SHP77 treated with DMSO at 0.1 percent for 48 hours (cell line): ENCODE results near the gene LAMA4.

Experiments
- DNase-seq: peaks from one replicate; lab custom pipeline; 2025; lab: John Stamatoyannopoulos, UW

Gene LAMA4, protein sequence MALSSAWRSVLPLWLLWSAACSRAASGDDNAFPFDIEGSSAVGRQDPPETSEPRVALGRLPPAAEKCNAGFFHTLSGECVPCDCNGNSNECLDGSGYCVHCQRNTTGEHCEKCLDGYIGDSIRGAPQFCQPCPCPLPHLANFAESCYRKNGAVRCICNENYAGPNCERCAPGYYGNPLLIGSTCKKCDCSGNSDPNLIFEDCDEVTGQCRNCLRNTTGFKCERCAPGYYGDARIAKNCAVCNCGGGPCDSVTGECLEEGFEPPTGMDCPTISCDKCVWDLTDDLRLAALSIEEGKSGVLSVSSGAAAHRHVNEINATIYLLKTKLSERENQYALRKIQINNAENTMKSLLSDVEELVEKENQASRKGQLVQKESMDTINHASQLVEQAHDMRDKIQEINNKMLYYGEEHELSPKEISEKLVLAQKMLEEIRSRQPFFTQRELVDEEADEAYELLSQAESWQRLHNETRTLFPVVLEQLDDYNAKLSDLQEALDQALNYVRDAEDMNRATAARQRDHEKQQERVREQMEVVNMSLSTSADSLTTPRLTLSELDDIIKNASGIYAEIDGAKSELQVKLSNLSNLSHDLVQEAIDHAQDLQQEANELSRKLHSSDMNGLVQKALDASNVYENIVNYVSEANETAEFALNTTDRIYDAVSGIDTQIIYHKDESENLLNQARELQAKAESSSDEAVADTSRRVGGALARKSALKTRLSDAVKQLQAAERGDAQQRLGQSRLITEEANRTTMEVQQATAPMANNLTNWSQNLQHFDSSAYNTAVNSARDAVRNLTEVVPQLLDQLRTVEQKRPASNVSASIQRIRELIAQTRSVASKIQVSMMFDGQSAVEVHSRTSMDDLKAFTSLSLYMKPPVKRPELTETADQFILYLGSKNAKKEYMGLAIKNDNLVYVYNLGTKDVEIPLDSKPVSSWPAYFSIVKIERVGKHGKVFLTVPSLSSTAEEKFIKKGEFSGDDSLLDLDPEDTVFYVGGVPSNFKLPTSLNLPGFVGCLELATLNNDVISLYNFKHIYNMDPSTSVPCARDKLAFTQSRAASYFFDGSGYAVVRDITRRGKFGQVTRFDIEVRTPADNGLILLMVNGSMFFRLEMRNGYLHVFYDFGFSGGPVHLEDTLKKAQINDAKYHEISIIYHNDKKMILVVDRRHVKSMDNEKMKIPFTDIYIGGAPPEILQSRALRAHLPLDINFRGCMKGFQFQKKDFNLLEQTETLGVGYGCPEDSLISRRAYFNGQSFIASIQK (N-terminal part only)

DNA sequence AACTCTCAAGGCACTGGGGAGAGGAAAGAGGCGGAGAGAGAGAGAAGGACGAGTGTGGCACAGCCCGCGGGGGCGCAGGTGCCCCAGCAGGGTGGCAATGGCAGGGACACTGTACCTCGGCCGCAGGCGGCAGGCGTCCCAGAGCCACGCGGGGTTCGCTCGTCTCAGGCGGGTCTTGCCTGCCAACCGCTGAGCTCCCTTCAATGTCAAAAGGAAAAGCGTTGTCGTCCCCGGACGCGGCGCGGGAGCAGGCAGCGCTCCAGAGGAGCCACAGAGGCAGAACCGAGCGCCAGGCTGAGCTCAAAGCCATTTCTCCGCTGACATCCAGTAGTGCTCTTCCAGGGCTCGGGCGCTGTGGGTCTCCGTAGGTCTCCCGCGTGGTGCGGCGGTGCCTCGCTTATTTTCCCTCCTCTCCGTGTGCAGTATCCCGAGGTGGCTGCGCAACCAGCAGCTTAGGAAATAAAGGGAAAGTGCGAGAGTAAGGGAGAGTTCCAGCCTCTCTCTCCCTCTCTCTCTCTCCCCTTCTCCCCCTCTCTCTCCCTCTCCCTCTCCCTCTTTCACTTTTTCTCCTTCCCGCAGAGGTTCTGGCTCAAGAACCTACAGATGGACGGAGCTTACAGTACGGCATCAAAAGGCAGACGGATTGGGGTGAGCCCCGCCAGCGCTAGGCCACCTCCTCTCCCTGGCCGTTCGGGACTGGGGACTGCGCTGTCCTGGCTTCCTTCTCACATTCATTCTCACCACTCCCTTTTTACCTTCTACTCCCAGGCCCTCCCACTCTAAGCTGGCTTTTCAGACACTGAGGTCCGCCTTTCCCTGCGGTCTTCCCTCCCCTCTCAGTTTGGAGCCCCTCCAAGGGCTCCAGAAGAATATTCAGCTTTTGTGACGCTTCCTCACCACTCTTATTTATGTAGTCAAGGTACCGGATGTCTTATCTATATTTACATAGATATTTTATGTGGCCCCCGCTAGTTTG, at the start of gene LAMA4:
TSS of gene LAMA4 (minus strand) at position 727 of the 976 bp plus-strand sequence. CDS start at position 310, 417 bp downstream.
- DNase-seq: peak; percentile 41

DNA sequence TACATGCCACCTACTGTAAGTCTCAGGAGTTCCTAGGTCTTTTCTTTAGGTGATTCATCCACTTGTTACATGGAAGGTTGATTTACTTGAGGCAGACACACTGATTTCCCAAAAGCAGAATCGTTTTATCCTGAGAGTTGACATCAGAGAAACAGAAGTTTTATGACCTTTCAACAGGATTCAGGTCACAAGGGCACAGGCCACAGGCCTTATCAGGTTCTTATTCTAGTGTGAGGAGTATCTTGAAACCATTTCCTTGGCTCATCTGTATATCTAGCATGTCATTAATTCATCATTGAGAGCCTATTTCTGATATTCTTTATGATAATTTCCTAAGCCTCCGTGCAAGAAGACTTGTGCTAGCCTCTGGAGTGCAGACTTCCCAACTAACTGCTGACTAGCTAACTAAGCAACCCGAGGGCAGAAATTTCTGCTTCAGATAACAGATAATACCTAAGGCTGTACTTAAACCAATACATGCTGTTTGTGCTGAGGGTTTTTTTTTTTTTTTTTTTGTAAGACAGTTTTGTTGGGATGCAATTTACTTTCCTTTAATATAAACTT, 47.9 kb upstream of the LAMA4 start:
- DNase-seq: no peak

DNA sequence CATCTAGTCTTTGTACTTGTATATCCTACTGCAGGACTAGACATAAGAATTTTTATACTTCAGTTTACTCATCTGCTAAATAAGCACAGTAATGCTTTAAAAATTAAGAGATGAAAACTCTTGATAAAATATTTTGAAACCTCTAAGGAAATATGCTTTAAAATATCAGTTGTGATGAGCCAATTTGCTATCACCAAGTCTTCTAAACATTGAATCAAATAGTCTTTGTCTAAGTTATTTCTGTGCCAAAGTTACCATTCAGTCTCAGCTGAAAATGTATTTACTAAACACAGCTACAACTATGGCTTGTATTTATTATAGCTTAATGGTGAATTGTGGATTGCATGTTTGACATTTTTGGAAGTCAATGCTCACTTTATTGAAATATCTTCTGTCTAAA, 46.5 kb upstream of the LAMA4 start:
- no peak for DNase-seq

DNA sequence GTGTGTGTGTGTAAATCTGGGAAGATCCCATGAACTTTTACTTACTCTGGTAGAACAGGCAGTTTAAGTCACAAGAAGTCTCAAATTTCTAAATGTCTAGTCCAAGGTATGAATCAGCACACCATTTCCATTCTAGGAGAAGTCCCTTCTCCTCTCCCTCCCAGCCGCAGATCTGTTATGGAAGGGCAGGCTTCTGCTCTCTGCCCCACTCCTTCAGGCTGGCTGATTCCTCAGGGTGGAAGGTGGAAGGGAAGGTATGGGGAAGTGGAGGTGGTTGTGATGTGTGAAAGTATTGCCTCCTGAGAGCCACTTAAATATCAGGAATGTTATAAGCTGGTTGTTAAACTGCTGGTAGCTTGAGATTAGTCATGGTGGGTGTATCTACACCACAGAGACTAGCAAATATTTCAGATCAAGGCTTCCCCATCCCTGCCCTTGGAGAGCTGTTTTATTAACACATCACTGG, 44.5 kb upstream of the LAMA4 start:
- no peak for DNase-seq

DNA sequence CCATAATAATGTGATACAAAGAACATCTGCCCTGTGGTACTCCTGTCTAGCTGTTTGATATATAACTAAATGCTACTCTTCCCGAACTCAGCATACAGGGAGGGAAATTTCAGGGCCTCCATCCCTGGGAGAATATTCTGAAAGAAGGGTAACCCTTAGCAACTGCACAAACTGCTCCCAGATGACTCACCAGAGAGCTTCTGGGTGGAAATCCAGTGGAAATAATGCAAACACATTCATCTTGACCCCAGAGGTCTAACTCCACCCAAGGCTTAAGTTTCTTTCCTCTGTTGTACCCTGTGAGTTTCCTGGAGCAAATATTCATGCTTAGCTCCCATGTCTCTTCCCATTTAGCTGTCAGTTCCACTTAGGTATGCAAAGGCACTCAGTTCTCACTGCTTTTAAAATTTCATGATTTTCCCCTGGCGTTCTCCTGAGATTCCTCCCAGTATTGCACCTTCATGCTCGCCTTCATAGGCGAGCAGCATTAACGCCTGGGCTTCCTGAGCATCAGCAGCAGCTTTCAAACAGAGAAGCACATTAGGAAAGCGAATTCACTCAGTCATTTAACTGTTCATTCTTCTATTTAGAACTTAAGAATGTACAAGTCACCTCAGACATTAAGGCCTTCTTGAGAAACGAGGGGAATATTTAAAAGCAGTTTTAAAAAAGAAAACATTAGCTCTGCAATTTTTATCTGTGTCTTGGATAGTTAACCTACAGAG, 43.8 kb upstream of the LAMA4 start:
- no peak for DNase-seq

DNA sequence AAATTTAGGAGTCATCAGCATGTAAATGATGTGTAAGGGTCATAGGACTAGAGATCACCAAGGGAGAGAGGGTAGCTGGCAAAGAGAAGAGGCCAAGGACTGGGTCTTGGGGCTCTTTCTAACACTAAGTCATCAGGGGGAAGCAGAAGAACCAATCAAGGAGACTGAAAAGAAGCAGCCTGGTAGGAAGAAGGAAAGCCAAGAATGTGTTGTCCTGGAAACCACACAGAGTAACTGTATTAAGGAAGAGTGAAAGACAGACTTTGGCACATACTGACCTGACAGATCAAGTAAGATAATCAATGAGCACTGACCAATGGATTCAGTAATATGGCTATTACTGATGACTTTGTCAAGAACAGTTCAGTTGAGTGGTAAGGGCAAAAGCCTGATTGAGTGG, 42.3 kb upstream of the LAMA4 start:
- DNase-seq: no peak

DNA sequence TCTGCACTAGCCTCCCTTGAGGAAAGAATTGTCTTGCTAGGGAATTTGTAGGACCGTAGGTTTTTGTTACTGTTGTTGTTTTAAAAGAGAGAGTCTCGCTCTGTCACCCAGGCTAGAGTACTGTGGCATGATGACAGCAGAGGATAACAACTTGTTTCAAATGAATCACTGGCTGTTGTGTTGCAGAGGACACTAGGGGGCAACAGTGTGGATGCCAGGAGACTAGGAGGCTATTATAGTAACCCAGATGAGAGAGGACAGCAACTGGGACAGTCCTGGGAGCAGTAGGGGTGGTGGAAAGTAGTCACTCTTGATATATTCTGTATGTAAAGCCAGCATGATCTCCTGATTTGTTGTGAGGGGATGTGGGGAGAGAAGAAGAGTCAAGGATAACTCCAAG, 41.8 kb upstream of the LAMA4 start:
- no peak for DNase-seq

DNA sequence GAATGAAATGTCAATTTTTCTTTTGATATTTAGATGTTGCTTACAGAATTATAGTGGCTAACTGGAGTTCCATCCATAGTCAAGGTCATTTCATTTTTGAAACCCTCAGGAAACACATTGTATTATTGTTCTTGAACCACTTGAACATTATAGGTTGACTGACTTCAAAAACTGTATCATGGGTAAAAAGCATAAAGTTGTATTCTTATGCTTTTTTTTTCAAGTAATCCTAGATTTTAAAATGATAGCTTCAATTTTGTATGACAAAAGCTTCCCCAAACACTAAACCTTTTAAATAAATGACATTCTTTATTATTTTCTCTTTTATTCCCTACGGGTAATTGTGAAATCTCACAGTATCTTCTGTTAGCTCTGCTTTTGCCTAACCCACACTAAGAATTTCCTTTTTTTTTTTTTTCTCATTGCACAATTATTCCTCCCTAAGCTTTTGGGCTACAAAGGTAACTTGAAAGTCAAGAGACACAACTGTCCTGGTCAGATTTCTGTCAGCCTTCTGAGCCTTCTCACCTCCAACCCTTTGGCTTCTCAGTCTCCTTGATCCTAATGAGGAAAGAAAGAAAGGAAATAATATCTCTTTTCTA, 36.9 kb upstream of the LAMA4 start:
- no peak for DNase-seq

DNA sequence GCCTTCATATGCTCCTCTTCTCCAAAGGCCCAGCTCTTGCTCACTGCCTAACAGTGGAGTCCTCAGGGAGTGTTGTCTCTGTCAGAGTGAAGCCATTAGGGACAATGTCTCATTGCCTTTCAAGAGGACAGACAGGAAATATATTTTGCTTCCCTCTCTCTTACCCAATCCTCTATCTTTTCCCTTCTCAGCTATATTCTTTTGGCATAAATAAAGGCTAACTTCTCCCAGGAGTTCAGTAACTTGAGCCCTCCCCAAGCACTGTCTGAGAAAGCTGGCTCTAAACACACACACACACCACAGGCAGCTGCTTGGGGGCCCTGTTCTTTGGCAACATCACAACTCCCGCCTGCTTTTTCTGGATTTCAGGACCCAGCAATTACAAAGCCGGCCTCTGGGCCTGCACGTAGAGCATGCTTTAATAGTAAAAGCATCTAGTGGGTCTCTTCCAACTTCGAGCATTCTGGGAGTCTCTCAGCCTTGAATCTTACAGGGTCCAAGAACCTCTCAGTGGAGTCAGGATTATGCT, 34.7 kb upstream of the LAMA4 start:
- peak; percentile 39 for DNase-seq

DNA sequence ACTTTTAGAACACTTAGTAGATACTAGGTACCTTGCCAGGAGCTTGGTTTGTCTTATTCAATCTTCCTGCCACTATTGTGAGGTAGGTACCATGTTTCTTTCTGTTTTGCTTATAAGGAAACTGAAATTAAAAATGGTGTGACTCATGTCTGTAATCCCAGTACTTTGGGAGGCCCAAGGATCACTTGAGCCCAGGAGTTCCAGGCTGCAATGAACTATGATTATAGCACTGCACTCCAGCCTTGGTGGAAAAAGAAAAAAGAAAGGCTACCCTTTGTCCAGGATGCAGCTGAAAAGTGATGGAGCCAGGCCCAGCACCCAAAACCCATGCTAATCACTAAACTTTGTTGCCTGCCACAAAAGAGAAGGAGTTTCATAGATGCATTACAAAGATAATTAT, 34.1 kb upstream of the LAMA4 start:
- DNase-seq: no peak

DNA sequence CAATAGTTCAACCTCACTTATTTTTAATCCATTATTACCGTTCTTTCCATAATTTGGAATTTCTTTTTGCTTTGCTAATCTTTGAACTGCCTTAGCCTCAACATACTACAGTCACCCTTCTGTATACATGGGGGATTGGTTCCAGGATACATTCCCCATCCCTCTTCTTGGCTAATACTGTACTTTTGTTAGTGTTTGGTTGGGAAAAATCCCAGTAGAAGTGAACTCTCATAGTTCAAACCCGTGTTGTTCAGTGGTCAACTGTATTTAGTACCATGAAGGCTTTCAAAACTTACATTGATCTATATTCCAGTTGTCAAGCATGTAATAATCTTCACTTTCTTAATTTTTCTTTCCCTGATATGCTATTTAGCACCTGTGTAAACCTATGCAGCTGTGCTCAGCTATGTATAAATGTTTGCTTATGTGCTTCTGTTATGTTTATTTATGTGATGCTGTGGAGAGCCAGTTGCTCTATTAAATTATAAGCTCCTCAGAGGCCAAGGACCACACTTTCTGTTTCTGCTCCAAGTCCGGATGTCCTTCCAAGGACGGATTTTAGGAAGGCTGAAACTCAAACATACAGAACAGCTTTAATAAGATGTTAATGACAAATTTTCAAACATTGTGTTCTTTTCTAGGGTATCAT, 33.3 kb upstream of the LAMA4 start:
- DNase-seq: peak; percentile 67

DNA sequence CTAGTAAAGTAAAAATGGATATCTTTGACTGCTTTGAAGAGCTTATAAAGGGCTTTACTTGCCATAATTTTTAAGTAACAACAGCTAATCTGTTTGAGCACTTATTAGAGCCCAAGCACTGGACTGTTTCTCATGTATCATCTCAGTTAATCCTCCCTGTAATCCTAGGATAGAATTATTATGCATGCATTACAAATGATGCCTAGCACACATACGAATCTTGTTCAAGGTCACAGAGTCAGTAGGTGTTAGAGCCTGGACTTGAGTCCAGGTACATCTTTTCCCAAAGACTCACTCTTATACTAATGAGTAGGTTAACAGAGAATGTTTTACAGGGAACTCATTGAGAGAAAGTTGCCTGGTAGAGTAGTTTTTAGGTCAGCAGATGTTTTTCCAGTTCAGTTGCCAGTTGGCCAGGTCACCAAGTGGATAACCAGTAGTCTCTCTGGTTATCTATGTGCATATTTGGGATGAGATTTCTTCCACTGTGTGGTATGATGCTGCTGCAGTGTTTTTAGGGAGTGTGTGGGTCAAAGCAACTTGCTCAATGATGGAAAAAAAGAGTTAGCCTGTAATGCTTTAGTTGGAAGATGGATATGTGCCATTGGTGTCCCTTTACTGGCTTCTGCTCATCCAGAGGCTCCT, 32.3 kb upstream of the LAMA4 start:
- no peak for DNase-seq

DNA sequence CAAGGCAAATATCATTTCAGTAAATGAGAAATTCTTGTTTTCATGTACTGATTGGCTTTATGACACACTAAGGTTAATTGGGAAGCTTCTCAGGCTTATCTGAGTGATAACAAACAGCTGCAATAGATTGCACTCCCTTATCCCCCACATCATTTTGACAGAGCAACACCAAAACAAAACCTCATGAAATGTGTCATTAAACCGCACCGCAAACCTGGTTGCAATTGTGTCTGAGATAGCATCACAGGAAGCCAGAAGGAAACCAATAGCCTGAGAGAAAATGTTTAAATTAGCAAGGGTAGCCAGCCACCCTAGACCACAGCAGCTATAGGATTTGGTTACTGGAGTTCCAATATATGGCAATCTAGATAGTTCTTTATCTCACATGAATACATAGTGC, 31.6 kb upstream of the LAMA4 start:
- DNase-seq: no peak

DNA sequence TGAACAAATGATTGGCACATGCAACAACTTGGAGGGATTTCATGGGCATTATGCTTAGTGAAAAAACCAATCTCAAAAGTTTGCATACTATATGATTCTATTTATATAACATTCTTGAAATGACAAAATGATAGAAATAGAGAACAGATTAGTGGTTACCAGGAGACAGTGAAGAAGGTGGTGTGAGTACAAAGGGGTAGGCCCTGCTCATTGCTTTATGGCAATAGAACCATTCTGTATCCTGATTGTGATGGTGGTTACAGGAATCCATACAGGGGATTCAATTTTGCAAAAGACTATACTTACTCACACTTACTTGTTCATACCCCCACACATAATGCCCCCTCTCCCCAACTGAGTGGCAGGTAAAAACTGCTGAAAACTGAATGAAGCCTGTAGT, 30.2 kb upstream of the LAMA4 start:
- no peak for DNase-seq

DNA sequence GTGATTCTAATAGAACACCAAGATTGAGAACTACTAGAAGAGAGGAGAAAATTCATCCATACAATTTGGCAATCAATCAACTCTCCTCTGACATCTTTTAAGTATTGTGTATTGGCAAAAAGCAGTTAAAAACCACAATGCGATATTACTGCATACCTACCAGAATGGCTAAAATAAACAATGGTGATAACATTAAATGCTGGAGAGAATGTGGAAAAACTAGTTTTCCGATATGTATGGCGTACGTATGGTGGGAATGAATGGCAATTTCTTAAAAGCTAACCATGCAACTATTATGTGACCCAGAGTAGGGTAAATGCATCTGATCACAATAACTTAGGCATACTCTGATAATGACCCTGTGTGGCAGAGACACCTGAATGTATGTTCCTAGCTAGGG, 29.3 kb upstream of the LAMA4 start:
- DNase-seq: no peak

DNA sequence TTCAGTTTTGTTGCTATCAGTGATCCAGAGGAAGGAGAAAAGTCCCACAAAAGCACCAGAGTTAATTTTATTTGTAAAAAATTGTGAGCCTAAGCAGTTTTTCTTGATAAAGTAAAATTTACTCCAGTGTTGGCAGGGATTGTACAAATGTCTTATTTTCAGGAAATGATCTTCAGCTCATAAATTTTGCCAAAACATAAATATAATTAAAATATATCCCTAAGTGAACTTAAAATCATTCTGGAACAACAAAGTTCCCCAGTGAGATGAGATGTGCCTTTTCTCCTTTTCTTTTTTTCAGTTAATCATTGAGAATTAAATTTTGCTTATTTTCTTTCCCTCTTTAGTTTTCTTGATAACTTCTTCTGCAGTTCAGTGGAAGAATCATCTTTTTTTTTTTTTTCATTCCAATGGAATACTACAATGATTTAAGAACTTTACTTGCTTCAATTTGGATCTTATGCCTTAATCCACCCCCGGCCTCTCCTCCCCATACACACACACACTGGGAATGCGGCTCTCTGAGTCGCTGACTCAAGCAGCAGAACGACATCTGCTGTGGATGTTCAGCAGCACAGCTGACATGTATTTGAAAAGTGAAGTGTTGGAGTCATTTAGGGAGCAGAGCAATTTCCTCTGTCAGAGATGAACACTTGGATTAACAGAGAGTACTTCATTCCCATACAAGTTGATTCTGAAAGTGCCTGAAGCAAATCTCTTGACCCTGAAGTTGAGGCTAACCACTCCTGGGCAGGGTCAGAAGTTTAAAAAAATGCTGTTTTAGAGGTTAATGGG, 27.7 kb upstream of the LAMA4 start:
- peak; percentile 82 for DNase-seq
